Stimulated activated effector memory CD8-positive, alpha-beta T cell treated with anti-CD3 and anti-CD28 coated beads, Interleukin-12 subunit alpha, Interleukin-12 subunit beta, amount 100 ng/mL, for 72 hours (primary cell): ENCODE results near the gene AOC1.
"Not testable (repeated sequence)": the region's sequence is repeated elsewhere in the genome, so short reads cannot be mapped to it uniquely, and the experiment has no call there.

Experiments used
- ATAC-seq: fragments of 150-1000 bp; cut with Tn5 transposase; 2 replicates; pipeline ENCODE4 v1.10.0; 2021
- DNase-seq, 2 donors: peaks; one replicate each; pipeline ENCODE4 v3.0.0; 2021 to 2022; ENCODE audit warnings: low spot score in 2 of 2
- H3K27ac Mint-ChIP-seq: one replicate; pipeline ENCODE4 v1.8.0; 2022; ENCODE audit warnings: mild to moderate bottlenecking, mixed read lengths
- H3K36me3 Mint-ChIP-seq: one replicate; pipeline ENCODE4 v1.8.0; 2022; ENCODE audit warnings: mild to moderate bottlenecking, mixed read lengths
- H3K4me1 Mint-ChIP-seq: one replicate; pipeline ENCODE4 v1.8.0; 2022; ENCODE audit warnings: mixed read lengths
- H3K4me3 Mint-ChIP-seq: one replicate; pipeline ENCODE4 v1.8.0; 2022; ENCODE audit warnings: mild to moderate bottlenecking, mixed read lengths
- H3K9me3 Mint-ChIP-seq: one replicate; pipeline ENCODE4 v1.8.0; 2022; ENCODE audit warnings: mixed read lengths

The AOC1 gene

DNA sequence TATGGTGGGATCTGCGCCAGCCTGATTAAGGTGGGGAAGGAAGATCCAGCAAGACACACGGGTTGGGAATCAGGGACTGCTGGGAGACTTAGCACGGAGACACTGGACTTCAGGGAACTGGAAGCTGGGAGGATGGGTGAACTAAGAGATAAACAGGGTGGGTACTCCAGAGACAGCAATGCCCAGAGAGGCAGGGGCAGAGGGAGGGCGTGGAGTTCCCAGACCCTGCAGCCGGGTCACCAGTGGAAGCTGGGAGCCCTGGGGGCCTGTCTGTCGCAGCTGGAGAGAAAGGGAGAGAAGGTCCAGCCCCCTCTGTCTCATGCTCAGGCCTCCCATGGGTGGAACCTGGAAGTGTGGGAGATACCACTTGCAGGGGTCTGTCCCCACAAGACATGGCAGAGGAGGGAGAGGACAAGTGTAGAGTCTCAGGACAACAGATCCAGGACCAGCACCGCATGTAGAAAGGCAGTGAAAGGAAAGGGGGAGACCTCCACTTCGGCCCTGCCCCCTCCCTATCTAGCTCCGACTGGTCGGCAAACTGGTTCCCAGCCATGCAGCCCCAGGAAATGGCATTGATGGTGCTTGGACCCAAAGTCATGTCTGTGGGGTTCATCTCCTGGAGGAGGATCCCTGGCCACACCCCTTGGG, 44.4 kb downstream of the AOC1 start:
- Mint-ChIP-seq H3K4me1 (peaks cover 18% of the 10 kb centered on the region), H3K27ac (no peak overlapping the region), H3K4me3 (no peak overlapping the region), H3K9me3 (peaks cover 4% of the 10 kb centered on the region), H3K36me3 (no peaks in the 10 kb centered on the region)
- DNase-seq, result peak in 1 of 2 donors; percentile 47
- no peak for ATAC-seq

DNA sequence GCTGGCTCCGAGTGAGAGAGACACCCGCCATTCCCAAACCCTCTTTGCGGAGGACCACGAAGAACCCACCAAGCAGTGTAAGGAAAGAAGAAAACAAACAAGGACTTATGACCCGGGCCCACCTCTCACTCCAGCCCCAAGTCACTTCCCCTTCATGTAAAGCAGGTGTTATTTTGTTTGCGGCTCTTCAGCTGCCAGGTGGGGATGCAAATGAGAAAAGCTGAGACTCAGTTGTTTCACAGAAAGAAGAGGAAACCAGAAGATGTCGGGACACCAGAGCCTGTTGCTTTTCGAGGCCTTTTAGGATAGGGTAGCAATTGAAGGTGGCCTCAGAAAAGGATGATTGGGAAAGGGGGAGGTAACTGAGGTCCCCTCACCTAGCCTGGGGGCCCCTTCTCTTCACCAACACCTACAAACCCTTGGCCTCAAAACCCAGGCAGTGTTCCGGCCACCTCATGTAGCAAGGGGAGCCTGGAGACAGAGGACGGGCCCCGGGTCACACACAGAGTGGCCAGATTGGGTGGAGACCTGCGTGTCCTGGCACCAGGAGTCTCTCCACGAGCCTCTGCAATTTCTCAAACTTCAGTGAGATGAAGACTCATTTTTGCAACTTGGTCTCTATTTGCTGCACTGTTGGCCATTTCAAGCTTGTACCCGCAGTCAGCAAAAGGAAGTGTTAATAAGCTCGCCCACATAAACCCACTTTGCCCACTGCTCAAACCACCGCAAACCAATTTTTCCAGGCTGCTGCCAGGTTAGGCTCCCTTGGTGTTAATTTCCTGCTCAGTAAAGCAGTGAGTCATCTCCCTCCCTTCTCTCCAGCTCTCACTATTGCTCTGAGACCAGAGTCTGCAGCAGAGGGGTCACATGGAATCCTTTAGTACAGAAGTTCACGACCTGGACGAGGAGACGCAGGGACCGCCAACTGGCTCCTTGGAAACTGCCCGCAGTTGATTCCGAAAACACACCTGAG, 45.5 kb downstream of the AOC1 start:
- peaks cover 4% of the 10 kb centered on the region for H3K9me3 Mint-ChIP-seq
- ATAC-seq, result peak; percentile 78
- H3K27ac Mint-ChIP-seq, result no peak overlapping the region
- H3K36me3 Mint-ChIP-seq, result no peaks in the 10 kb centered on the region
- H3K4me1 Mint-ChIP-seq, result peaks cover 18% of the 10 kb centered on the region
- DNase-seq, result peak in 1 of 2 donors; percentile 64
- H3K4me3 Mint-ChIP-seq, result peak overlapping the region; percentile 10

DNA sequence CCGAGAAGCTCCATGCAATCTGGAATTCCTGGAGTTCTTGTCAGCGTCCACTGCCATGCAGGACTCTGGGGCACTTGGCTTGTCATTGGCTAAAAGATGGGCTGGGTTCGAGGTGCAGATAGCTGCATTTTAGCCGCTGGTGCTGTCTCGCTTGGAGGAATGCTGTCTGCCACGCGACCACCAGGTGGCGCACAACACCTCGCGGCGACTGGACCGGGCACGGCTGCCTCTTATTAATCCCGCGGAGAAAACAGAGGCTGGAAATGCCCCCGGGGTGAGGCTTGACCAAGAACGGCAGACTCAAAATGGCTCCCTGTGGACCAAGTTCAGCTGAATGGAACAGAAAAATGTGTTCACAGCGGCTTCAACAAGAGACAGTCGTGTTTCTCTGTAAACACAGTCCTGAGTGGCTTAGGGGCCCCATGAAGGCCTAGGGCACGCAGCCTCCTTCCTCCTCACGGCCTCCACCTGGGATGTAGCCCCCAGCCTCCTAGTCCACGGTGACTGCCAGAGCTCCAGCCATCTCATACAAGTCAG, 46.2 kb downstream of the AOC1 start:
- Mint-ChIP-seq H3K36me3 (no peaks in the 10 kb centered on the region), H3K4me1 (peaks cover 18% of the 10 kb centered on the region), H3K9me3 (peaks cover 4% of the 10 kb centered on the region), H3K27ac (no peak overlapping the region), H3K4me3 (peak overlapping the region; percentile 10)
- ATAC-seq (peak; percentile 76), DNase-seq (peak; percentile 75 to 88)

DNA sequence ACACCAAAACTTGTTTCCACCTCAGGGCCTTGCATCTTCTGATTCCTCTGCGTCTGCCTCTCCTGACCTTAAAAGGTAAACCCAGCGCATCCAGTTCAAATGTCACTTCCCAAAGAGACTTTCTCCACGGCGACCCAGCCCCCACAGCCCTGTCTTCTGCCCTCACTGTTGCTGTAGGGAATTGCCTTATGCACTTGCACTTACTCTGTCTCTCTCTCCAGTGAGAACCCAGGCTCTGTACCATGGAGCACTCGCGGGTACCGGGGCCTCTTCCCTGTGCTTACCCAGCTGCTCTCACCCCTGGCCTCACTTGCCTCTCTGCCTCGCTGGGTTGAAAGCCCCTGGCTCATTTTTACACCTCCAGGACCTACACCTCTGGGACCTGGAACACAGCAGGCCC, 48.4 kb downstream of the AOC1 start:
- Mint-ChIP-seq H3K4me3 (no peak overlapping the region), H3K9me3 (no peaks in the 10 kb centered on the region), H3K36me3 (no peaks in the 10 kb centered on the region), H3K4me1 (peaks cover 18% of the 10 kb centered on the region), H3K27ac (no peak overlapping the region)
- DNase-seq, result peak in 1 of 2 donors; percentile 41
- ATAC-seq, result no peak

DNA sequence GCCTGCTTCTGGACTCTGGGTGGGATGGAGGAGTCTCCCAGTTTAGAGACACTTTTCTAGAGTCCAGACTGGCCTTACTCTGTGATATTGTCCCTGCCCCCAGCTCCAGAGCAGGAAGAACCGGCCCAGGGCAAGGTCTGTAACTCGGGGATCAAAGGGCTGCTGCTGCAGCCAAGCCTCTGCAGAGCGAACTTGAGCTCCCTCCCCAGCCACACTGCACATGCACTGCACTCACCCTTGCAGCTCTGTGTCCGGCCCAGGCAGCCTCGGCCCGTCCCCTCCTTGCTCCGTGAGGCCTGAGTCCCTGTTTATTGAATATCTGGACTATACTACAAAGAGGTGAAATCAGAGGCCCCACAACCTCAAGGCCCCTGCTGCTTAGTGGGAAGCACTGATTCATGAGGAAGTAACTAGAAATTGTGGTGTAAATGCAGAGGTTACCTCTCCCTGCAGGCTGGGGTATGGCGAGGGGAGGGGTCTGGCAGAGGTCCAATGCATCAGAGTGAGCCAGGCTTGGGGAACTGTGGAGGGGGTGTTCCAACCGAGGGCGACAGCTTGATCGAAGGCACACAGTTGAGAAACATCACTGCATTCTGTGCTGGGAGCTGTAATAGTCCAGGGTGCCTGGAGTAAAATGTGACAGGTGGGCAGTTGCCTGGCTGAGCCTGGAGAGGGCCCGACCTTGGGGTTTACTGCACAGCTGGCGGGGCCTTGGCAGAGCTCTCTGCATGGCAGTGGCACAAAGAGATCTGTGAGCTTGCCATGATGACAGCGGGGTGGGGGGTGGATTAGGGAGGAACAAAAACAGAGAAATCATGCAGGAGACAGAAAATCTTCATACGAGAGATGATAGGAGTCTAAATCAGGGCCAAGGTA, 49.1 kb downstream of the AOC1 start:
- Mint-ChIP-seq H3K9me3 (no peaks in the 10 kb centered on the region), H3K27ac (peak overlapping the region; percentile 44), H3K4me1 (peaks cover 18% of the 10 kb centered on the region), H3K4me3 (no peak overlapping the region), H3K36me3 (no peaks in the 10 kb centered on the region)
- DNase-seq (no peak), ATAC-seq (no peak)

DNA sequence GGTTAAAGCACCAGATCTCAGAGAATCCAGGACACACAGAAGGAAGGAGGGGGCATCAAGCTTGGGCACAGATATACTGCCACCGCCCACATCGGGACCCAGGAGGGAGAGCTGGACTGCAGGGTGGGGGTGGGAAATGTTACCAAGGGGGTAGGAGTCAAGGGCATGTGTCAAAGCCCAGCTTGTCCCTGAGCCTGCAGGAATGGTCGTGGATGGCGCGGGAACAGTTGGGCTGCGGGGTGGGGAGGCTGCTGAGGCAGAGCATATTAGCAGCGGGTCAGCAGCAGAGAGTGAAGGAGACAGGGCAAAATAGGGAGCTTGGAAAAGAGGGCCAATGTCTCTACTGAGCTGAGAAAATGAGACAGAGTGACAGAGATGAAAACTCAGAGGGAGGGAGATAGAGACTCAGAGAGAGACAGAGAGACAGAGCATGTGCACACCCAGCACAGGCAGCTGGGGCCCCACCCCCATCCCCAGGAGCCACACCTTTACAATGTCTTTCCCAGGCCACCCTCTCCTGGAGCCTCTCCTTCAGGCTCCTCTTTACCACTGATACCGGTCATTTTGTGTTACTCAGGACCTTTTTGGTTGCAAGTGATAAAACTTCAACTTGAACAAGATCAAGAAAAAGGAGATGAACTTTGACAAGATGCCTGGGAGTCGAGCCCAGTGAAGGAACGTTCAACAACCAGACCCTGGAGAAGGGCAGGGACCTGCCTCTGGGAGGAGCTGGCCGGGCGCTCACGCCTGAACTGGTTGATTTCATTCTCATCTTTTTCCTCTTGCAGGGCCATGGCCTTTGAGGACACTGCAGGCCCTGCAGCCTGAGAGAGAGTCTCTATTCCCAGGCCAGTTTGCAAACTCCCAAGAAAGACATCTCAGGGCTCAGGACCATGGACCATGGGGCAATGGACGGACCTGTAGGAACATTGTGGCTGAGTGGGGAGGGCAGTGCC, 50.0 kb downstream of the AOC1 start:
- no peak overlapping the region for H3K4me3 Mint-ChIP-seq

DNA sequence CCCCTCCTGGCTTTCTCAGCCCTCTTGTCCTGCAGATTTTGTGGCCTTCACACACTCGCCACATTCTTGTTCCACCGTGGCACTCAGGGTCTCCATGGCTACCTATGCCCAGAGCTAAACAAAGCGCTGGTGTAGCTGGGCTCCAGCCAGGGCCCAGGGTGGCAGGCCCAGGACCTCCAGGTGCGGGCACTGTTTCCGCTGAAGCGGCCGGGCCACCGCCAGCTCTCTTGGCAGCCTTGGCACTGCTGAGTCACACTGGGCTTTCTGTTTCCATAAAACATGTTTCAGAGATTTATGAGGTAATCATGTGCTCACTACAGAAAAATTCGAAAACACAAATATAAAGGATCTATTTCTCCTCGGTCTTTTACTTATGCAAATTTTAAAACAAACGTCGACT, 51.3 kb downstream of the AOC1 start:
- no peak for ATAC-seq
- H3K4me1 Mint-ChIP-seq, result peaks cover 2% of the 10 kb centered on the region
- no peak overlapping the region for H3K4me3 Mint-ChIP-seq
- no peak for DNase-seq
- H3K36me3 Mint-ChIP-seq, result no peaks in the 10 kb centered on the region
- no peak overlapping the region for H3K27ac Mint-ChIP-seq
- H3K9me3 Mint-ChIP-seq, result no peaks in the 10 kb centered on the region

More for the DNA sequence above, 50.0 kb downstream of the AOC1 start:
- Mint-ChIP-seq H3K36me3 (no peaks in the 10 kb centered on the region), H3K4me1 (peaks cover 15% of the 10 kb centered on the region), H3K9me3 (no peaks in the 10 kb centered on the region), H3K27ac (peak overlapping the region; percentile 44)
- DNase-seq, result no peak
- ATAC-seq, result no peak

DNA sequence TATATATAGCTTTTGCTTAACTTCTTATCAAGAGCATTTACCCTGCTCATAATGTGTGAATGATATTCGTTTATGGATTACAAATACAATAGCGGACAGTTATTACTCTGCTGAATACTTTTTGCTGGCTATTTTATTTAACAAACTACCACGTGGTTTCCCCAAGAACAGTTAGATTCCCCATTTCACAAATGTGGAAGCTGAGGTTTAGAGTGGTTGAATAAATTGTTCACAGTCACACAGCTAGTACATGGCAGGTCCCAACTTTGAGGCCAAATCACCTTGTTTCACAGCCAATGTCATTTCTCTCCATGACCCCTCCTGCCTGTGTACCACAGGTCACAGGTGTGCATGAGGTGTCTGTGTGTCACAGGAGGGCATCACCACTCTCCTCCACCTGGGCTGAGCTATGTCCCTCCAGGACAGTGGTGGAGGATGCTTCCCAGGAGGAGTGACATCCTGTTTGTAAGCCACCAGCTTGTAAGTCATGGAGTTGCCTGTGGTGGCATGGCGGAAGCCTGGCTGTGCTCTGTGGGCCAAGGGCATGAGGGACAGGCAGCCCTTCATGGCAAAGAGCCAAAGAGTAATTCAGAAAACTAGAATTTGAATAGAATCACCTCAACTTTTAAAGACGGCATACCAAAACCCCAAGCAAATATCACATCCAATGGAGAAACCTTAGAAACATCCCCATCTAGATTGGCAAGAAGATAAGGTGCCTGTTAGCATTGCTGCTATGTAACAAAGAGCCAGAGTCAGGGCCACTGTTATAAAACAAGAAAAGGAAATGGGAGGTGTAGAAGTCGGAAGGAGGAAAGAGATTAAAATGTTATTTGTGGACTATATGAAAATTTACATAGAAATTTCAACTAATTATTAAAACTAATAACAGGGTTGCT, 51.9 kb downstream of the AOC1 start:
- peaks cover 5% of the 10 kb centered on the region for H3K4me1 Mint-ChIP-seq
- ATAC-seq (no peak), DNase-seq (no peak)
- H3K27ac Mint-ChIP-seq, result no peak overlapping the region
- no peak overlapping the region for H3K4me3 Mint-ChIP-seq
- H3K9me3 Mint-ChIP-seq, result no peaks in the 10 kb centered on the region
- H3K36me3 Mint-ChIP-seq, result no peaks in the 10 kb centered on the region

DNA sequence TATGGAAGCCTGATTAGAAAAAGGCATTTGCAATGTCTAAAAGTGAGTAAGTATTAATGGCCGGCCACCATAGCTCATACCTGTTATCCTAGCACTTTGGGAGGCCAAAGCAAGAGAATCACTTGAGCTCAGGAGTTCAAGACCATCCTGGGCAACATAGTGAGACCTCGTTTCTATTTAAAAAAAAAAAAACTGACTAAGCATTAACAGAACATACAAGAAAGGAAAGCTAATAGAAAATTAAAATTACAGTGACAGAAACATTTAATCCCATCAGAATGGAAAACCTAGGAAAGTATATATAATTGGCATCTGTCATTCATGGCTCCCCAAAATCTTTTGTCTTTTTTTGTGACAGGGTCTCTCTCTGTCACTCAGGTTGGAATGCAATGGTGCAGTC, 55.9 kb downstream of the AOC1 start:
- no peaks in the 10 kb centered on the region for H3K36me3 Mint-ChIP-seq

DNA sequence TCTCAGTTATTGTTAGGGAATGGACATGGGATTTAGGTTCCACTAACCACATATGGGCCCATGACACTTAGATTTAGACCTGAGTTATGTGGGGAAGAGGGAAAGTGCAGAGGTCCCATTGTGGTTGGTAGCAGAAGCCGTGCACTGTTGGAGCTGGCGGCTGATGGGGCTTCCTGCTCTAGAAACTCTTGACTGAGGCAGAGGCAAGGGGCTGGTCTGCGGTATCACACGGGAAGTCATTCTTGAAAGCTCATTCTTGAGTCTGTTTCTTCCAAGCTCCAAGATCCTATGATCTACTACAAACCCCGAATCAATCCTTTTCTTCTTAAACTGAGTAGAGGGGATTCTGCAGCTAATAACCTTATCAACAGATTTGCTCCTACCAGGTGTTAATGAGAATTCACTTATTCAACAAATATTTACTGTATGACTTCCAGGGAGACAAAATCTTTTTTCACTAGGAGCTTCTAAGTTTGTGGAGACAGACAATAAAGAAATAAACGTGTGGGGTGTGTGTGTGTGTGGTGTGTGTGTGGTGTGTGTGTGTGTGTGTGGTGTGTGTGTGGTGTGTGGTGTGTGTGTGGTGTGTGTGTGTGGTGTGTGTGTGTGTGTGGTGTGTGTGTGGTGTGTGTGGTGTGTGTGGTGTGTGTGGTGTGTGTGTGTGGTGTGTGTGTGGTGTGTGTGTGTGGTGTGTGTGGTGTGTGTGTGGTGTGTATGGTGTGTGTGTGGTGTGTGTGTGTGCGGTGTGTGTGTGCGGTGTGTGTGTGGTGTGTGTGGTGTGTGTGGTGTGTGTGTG, 57.1 kb downstream of the AOC1 start:
- no peak overlapping the region for H3K4me3 Mint-ChIP-seq

More for the DNA sequence above, 55.9 kb downstream of the AOC1 start:
- Mint-ChIP-seq H3K27ac (no peak overlapping the region), H3K4me1 (peaks cover 21% of the 10 kb centered on the region), H3K9me3 (peaks cover 3% of the 10 kb centered on the region), H3K4me3 (no peak overlapping the region)
- DNase-seq (no peak), ATAC-seq (no peak)

DNA sequence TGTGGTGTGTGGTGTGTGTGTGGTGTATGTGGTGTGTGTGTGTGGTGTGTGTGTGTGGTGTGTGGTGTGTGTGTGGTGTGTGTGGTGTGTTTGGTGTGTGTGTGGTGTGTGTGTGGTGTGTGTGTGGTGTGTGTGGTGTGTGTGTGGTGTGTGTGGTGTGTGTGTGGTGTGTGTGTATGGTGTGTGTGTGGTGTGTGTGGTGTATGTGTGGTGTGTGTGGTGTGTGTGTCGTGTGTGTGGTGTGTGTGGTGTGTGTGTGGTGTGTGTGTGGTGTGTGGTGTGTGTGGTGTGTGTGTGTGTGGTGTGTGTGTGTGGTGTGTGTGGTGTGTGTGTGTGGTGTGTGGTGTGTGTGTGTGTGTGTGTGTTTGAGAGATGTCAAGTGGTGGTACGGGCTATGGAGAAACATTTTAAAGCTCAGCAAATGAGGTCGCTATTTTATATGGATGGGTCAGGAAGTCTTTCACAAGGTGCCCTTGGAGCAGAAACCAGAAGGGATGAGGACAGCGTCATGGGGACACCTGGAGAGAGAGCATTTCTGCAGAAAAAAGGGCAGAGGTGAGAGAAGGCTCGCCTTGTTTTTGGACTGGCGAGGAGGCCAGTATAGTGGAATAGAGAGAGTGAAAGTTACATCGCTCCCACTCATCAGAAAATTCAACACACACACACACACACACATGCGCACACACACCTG, 58.1 kb downstream of the AOC1 start:
- H3K4me1 Mint-ChIP-seq, result peaks cover 21% of the 10 kb centered on the region
- not testable (repeated sequence) for DNase-seq, H3K9me3 Mint-ChIP-seq, ATAC-seq, H3K36me3 Mint-ChIP-seq, H3K27ac Mint-ChIP-seq, H3K4me3 Mint-ChIP-seq

More for the DNA sequence above, 57.1 kb downstream of the AOC1 start:
- Mint-ChIP-seq H3K36me3 (no peaks in the 10 kb centered on the region), H3K9me3 (peaks cover 3% of the 10 kb centered on the region), H3K27ac (peak overlapping the region; percentile 80), H3K4me1 (peaks cover 21% of the 10 kb centered on the region)
- ATAC-seq (peak; percentile 76), DNase-seq (no peak)

DNA sequence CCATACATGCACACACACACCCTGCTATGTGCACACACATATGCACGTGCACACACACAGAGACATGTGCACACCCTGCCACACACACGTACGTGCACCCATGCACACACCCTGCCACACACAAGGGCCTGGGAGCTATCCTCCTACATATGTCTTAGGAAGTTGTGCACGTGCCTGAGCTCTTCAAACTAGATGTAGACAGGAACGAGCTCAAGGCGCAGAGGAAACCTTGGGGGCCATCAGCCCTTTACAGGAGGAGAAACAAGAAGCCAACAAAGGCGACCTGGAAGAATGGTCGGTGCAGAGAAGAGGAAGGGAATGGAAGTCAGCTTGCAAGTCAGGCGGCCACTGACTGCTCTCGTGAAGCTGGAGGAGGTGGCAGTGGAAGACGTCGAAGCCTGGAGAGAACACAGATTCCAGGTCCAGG, 58.7 kb downstream of the AOC1 start:
- Mint-ChIP-seq H3K36me3 (no peaks in the 10 kb centered on the region), H3K9me3 (peaks cover 3% of the 10 kb centered on the region), H3K27ac (no peak overlapping the region), H3K4me1 (peaks cover 21% of the 10 kb centered on the region), H3K4me3 (no peak overlapping the region)
- peak; percentile 38 for ATAC-seq
- DNase-seq, result no peak
